ENCODE results near the gene CDH13.

GRCh38 chr16:83849421-83849820, 1222.7 kb downstream of the CDH13 start:
- TF ChIP-seq, protein P1, sequence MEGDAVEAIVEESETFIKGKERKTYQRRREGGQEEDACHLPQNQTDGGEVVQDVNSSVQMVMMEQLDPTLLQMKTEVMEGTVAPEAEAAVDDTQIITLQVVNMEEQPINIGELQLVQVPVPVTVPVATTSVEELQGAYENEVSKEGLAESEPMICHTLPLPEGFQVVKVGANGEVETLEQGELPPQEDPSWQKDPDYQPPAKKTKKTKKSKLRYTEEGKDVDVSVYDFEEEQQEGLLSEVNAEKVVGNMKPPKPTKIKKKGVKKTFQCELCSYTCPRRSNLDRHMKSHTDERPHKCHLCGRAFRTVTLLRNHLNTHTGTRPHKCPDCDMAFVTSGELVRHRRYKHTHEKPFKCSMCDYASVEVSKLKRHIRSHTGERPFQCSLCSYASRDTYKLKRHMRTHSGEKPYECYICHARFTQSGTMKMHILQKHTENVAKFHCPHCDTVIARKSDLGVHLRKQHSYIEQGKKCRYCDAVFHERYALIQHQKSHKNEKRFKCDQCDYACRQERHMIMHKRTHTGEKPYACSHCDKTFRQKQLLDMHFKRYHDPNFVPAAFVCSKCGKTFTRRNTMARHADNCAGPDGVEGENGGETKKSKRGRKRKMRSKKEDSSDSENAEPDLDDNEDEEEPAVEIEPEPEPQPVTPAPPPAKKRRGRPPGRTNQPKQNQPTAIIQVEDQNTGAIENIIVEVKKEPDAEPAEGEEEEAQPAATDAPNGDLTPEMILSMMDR (IDR thresholded peaks at IDR 0.05; ENCODE audit: control extremely low read depth in 1 of 3, insufficient read depth in 1 of 3, low read depth in 1 of 3, low read length in 3 of 3), result no peak
- TF ChIP-seq CBX5 (IDR thresholded peaks at IDR 0.05; ENCODE audit: low read depth, low read length) (no peak), EGR1 (IDR thresholded peaks at IDR 0.05; ENCODE audit: borderline replicate concordance, low read depth, low read length) (no peak), EP300 (IDR thresholded peaks at IDR 0.05; ENCODE audit: borderline replicate concordance in 1 of 2, low read depth in 2 of 2, low read length in 2 of 2) (no peak), POLR2AphosphoS5 (IDR thresholded peaks at IDR 0.05; ENCODE audit: low read depth, low read length) (no peak), SP1 (IDR thresholded peaks at IDR 0.05; ENCODE audit: low read depth, low read length) (no peak), SRF (IDR thresholded peaks at IDR 0.05; ENCODE audit: low read depth, low read length) (no peak), NRF1 (IDR thresholded peaks at IDR 0.05; ENCODE audit: low read depth, low read length) (no peak), SIN3A (conservative IDR thresholded peaks at IDR 0.05 in 1 of 2, IDR thresholded peaks at IDR 0.05 in 1 of 2; ENCODE audit: low read depth in 1 of 2, low read length in 2 of 2) (no peak), RAD21 (IDR thresholded peaks at IDR 0.05 in 1 of 2, conservative IDR thresholded peaks at IDR 0.05 in 1 of 2; ENCODE audit: low read depth in 2 of 2, low read length in 2 of 2) (no peak), POLR2A (IDR thresholded peaks at IDR 0.05; ENCODE audit: control extremely low read depth in 1 of 2, low read depth in 2 of 2, low read length in 2 of 2) (no peak), GTF2F1 (IDR thresholded peaks at IDR 0.05; ENCODE audit: borderline replicate concordance, low read depth, low read length) (no peak), EZH2 (IDR thresholded peaks at IDR 0.05; ENCODE audit: low read depth, low read length, severe bottlenecking) (no peak)
- TF ChIP-seq, protein P2, sequence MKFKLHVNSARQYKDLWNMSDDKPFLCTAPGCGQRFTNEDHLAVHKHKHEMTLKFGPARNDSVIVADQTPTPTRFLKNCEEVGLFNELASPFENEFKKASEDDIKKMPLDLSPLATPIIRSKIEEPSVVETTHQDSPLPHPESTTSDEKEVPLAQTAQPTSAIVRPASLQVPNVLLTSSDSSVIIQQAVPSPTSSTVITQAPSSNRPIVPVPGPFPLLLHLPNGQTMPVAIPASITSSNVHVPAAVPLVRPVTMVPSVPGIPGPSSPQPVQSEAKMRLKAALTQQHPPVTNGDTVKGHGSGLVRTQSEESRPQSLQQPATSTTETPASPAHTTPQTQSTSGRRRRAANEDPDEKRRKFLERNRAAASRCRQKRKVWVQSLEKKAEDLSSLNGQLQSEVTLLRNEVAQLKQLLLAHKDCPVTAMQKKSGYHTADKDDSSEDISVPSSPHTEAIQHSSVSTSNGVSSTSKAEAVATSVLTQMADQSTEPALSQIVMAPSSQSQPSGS (IDR thresholded peaks at IDR 0.05; ENCODE audit: low read length), result no peak
